Activated CD4-positive, alpha-beta T cell treated with anti-CD3 and anti-CD28 coated beads, Interleukin-2, amount 10 ng/mL, durations not matched to agents 24 days and 14 days (primary cell): ENCODE measurements around the gene MYBPC2. TPM values are rescaled to one million over a fixed set of nuclear protein-coding genes. Genes with fewer than 3 reads are reported as not detected.
"Not testable (repeated sequence)": the region's sequence is repeated elsewhere in the genome, so short reads cannot be mapped to it uniquely, and the experiment has no call there.

Experiments used
- DNase-seq: peaks from one replicate; pipeline ENCODE4 v3.0.0; 2022
- H3K27ac Mint-ChIP-seq: one replicate; pipeline ENCODE4 v1.8.0; 2022; ENCODE audit warnings: mild to moderate bottlenecking, mixed read lengths
- H3K27me3 Mint-ChIP-seq: one replicate; pipeline ENCODE4 v1.8.0; 2022; ENCODE audit warnings: mixed read lengths
- H3K36me3 Mint-ChIP-seq: one replicate; pipeline ENCODE4 v1.8.0; 2022; ENCODE audit warnings: low read depth, mild to moderate bottlenecking, mixed read lengths
- H3K4me1 Mint-ChIP-seq: one replicate; pipeline ENCODE4 v1.8.0; 2021; ENCODE audit warnings: mixed read lengths
- H3K4me3 Mint-ChIP-seq: one replicate; pipeline ENCODE4 v1.8.0; 2022; ENCODE audit warnings: mild to moderate bottlenecking, moderate library complexity, mixed read lengths
- H3K9me3 Mint-ChIP-seq: one replicate; pipeline ENCODE4 v1.8.0; 2021; ENCODE audit warnings: mixed read lengths
- intact Hi-C: fragments of 100-400 bp; cut with micrococcal nuclease; formaldehyde crosslinking; loops from one replicate; pipeline ENCODE4 v1.15.1; 2023
- total RNA-seq: library from RNA; stranded (reverse); gene quantifications from 2 replicates; pipeline ENCODE4 v1.2.3, GENCODE V29; 2022

MYBPC2 gene
- total RNA-seq, 1 donor from 2014 or later, result 0.26 TPM

- intact Hi-C loops, result no loop called here
- peak; percentile 82 for DNase-seq
- H3K27ac Mint-ChIP-seq, result no peak overlapping the region
- H3K27me3 Mint-ChIP-seq, result peaks cover 5% of the 10 kb centered on the region
- H3K4me1 Mint-ChIP-seq, result peaks cover 10% of the 10 kb centered on the region
- peak overlapping the region; percentile 41 for H3K4me3 Mint-ChIP-seq
- no peaks in the 10 kb centered on the region for H3K9me3 Mint-ChIP-seq
- H3K36me3 Mint-ChIP-seq, result no peaks in the 10 kb centered on the region
These were observed 4.7 kb upstream of the MYBPC2 start for GRCh38 chr19:50427997-50428425.

DNA sequence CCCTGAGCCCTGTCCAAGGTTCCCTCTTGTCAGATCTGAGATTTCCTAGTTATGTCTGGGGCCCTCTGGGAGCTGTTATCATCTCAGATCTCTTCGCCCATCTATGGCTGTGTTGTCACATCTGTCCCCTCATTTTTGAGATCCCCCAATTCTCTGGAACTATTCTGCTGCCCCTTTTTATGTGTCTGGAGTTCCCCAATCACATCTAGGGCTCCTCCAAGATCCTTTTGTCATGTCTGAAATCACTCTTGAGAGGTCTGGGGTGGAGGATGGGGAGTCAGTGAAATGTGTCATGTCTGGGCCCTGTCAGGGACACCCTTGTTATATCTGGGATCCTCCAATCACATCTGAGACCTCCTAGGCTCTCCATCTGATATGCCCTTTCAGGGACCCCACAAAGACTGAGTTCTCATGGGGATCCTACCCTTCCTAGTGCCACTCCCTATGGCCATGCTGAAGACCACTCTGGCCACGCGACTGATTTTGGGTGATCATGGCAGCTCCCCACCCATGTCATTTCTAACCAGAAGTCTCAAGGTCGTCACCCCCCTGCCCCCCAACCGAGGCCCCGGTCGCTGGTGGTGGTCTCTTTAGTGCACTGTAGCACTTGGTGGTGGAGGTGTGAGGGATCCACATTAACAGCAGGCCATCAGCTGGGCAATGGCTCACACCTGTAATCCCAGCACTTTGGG lies 3.8 kb upstream of the MYBPC2 start:
- no peak overlapping the region for H3K27ac Mint-ChIP-seq
- no peak for DNase-seq
- intact Hi-C loops, result no loop called here
- H3K36me3 Mint-ChIP-seq, result no peaks in the 10 kb centered on the region
- H3K27me3 Mint-ChIP-seq, result peaks cover 9% of the 10 kb centered on the region
- no peaks in the 10 kb centered on the region for H3K9me3 Mint-ChIP-seq
- H3K4me1 Mint-ChIP-seq, result peaks cover 10% of the 10 kb centered on the region
- peak overlapping the region; percentile 47 for H3K4me3 Mint-ChIP-seq

DNA sequence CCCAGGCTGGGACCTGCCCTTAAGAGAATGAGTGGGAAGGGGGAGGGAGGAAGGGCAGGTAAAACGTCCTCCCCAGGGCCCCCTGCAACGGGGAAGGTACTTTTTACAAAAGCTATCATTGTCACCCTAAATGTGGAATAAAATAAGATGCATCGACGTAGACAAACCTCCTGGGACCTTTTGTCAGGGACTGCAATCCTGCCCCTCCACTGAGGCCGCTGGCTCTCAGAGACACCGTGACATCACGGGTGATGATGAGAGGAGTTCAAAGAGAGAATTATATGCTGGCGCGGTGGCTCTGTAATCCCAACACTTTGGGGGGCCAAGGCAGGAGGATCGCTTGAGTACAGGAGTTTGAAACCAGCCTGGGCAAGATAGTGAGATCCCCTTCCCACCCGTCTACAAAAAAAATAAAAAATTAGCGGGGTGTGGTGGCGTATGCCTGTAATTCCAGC lies 1.8 kb upstream of the MYBPC2 start:
- H3K27ac Mint-ChIP-seq, result peak overlapping the region; percentile 42
- H3K27me3 Mint-ChIP-seq, result peaks cover 12% of the 10 kb centered on the region
- DNase-seq, result no peak
- no peaks in the 10 kb centered on the region for H3K9me3 Mint-ChIP-seq
- H3K4me3 Mint-ChIP-seq, result peak overlapping the region; percentile 83
- intact Hi-C loops, result loop anchor here (2.0 to 10.0 kb wide), 3 partner anchors 16 to 84 kb away; partner anchors contain the start of genes ASPDH and JOSD2
- peaks cover 10% of the 10 kb centered on the region for H3K4me1 Mint-ChIP-seq
- H3K36me3 Mint-ChIP-seq, result no peaks in the 10 kb centered on the region

DNA sequence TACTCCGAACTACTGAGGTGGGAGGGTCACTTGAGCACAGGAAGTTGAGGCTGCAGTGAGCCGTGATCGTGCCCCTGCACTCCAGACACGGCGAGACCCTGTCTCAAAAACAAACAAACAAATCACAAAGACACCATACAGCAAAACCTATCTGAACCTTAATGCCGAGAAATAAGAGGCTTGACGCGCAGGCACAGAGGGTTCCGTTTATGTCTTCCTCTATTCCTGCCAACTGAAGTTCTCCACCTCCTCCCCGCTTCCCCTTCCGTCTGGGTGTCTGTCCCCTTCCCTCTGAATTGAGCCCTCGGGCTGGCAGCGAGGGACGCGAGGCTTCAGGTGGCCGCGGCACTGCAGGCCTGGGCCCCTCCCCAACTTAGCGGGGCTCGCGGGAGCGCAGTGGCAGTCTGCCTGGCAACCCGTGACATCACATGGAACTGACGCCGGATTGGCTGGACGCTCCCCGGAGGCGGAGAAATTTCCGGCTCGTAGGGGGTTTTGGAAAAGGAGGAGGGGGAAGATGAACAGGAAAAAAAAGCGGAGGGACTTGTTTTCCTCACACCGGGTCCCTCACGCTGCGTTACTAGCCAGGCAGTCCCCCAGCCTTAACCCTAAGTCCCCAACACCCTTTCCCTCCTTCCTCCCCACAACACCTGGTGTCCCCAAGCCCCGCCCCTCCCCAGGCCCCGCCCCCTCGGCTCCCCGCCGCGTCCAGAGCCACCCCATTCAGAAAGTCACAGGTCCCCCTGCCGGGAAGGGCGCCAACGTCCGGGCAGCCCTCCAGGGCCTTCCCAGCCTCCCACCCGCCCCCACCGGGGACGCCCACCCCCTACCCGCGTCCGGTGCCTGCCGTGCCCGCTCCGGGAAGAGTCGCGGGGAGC lies 1.1 kb upstream of the MYBPC2 start:
- intact Hi-C loops, result loop anchor here (2.0 to 10.0 kb wide), 3 partner anchors 17 to 83 kb away; partner anchors contain the start of genes ASPDH and JOSD2
- Mint-ChIP-seq H3K9me3 (no peaks in the 10 kb centered on the region), H3K36me3 (no peaks in the 10 kb centered on the region), H3K27ac (peak overlapping the region; percentile 90), H3K4me1 (peaks cover 10% of the 10 kb centered on the region), H3K27me3 (peaks cover 15% of the 10 kb centered on the region), H3K4me3 (peak overlapping the region; percentile 83)
- DNase-seq, result peak; percentile 98

DNA sequence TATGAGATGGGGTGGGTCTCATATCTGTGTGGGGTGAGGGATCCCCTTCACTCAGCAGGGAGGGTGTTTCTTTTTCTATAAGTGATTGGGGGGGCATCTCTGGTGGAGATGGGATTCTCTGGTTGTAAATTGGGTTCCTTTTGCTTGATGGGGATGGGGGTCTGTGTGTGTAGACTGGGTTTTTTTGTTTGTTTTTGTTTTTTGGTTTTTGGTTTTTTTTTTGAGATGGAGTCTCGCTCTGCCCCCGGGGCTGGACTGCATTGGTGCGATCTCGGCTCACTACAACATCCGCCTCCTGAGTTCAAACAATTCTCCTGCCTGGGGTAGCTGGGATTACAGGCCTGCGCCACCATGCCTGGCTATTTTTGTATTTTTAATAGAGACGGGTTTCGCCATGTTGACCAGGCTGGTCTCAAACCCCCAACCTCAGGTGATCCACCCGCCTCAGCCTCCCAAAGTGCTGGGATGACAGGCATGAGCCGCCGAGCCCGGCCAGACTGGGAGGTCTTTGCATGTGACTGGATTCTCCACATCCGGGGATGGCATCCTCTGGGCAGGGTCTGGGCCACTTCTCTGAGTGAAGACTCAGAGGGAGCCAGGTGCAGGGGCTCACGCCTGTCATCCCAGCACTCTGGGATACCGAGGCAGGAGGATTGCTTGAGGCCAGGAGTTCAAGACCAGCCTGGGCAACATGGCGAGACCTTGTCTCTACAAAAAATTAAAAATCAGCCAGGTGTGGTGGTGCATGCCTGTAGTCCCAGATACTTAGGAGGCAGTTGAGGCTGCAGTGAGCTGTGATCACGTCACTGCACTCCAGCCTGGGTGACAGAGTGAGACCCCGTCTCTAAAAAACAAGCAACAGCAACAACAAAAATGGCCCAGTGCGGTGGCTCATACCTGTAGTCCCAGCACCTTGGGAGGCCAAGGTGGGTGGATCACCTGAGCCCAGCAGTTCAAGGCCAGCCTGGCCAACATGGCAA lies 799 bp downstream of the MYBPC2 start:
- no peak for DNase-seq
- Mint-ChIP-seq H3K4me1 (peaks cover 10% of the 10 kb centered on the region), H3K27me3 (peaks cover 15% of the 10 kb centered on the region), H3K27ac (peak overlapping the region; percentile 68), H3K9me3 (no peaks in the 10 kb centered on the region), H3K36me3 (no peaks in the 10 kb centered on the region), H3K4me3 (peak overlapping the region; percentile 58)
- intact Hi-C loops, result loop anchor here (5.0 to 10.0 kb wide), 2 partner anchors 76 to 81 kb away; partner anchors contain the start of genes ASPDH and JOSD2

DNA sequence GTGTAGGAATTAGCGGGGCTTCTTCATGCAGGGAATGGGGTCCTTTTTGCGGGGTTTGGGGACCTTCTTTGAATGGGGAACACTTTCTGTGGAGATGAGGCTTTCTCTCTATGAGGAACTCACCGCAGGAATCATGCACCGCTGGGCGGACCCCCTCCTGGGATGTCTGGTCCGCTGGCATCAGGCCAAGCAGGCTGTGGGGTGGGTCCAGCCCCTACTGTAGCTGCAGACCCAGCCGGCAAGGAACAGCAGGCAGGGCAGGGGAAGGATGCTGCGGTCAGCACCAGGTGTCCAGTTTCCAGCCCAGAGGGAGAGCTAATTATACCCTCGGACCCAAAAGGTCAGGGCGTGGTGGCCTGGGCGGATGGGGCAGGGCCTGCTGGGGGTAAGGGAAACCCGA lies 1.8 kb downstream of the MYBPC2 start:
- intact Hi-C loops, result loop anchor here (5.0 to 10.0 kb wide), 2 partner anchors 77 to 80 kb away; partner anchors contain the start of genes ASPDH and JOSD2
- no peaks in the 10 kb centered on the region for H3K9me3 Mint-ChIP-seq
- H3K27me3 Mint-ChIP-seq, result peaks cover 15% of the 10 kb centered on the region
- no peaks in the 10 kb centered on the region for H3K36me3 Mint-ChIP-seq
- H3K4me3 Mint-ChIP-seq, result no peak overlapping the region
- H3K4me1 Mint-ChIP-seq, result peaks cover 10% of the 10 kb centered on the region
- DNase-seq, result no peak
- H3K27ac Mint-ChIP-seq, result no peak overlapping the region

GRCh38 chr19:50435221-50435620 lies 2.5 kb downstream of the MYBPC2 start:
- Mint-ChIP-seq H3K27ac (no peak overlapping the region), H3K4me3 (no peak overlapping the region), H3K4me1 (peaks cover 10% of the 10 kb centered on the region), H3K9me3 (no peaks in the 10 kb centered on the region), H3K36me3 (no peaks in the 10 kb centered on the region), H3K27me3 (peaks cover 16% of the 10 kb centered on the region)
- DNase-seq, result no peak
- intact Hi-C loops, result loop anchor here (10.0 kb wide), 1 partner anchor 80 kb away; the partner anchor contains the start of genes ASPDH and JOSD2

GRCh38 chr19:50435627-50436026 lies 2.9 kb downstream of the MYBPC2 start:
- no peak overlapping the region for H3K4me3 Mint-ChIP-seq
- intact Hi-C loops, result loop anchor here (10.0 kb wide), 1 partner anchor 79 kb away; the partner anchor contains the start of genes ASPDH and JOSD2
- H3K27ac Mint-ChIP-seq, result no peak overlapping the region
- no peaks in the 10 kb centered on the region for H3K36me3 Mint-ChIP-seq
- DNase-seq, result no peak
- H3K4me1 Mint-ChIP-seq, result peaks cover 9% of the 10 kb centered on the region
- peaks cover 16% of the 10 kb centered on the region for H3K27me3 Mint-ChIP-seq
- H3K9me3 Mint-ChIP-seq, result no peaks in the 10 kb centered on the region

GRCh38 chr19:50437862-50438449 lies 5.3 kb downstream of the MYBPC2 start:
- no peaks in the 10 kb centered on the region for H3K9me3 Mint-ChIP-seq
- H3K4me1 Mint-ChIP-seq, result peaks cover under 1% of the 10 kb centered on the region
- DNase-seq, result no peak
- no peaks in the 10 kb centered on the region for H3K36me3 Mint-ChIP-seq
- peaks cover 14% of the 10 kb centered on the region for H3K27me3 Mint-ChIP-seq
- intact Hi-C loops, result loop anchor here (10.0 kb wide), 1 partner anchor 77 kb away; the partner anchor contains the start of genes ASPDH and JOSD2
- H3K27ac Mint-ChIP-seq, result no peak overlapping the region
- H3K4me3 Mint-ChIP-seq, result no peak overlapping the region

- intact Hi-C loops, result loop anchor here (10.0 kb wide), 1 partner anchor 76 kb away; the partner anchor contains the start of genes ASPDH and JOSD2
- not testable (repeated sequence) for DNase-seq, H3K27me3 Mint-ChIP-seq, H3K4me3 Mint-ChIP-seq, H3K36me3 Mint-ChIP-seq, H3K4me1 Mint-ChIP-seq, H3K9me3 Mint-ChIP-seq, H3K27ac Mint-ChIP-seq
These were observed 6.4 kb downstream of the MYBPC2 start for GRCh38 chr19:50439130-50439529.

DNA sequence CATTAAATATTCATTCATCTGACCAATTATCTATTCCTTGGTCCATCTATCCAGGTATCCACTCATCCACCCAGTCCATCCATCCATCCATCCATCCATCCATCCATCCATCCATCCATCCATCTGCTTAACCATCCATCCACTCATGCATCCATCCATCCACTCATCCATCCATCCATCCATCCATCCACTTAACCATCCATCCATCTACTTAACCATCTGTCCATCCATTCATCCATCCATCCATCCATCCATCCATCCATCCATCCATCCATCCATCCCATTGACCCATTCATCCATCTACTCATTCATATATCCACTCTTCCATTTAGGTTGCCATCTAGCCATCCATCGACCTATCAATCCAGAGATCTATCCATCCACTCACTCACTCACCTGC lies 11.4 kb downstream of the MYBPC2 start:
- peaks cover 4% of the 10 kb centered on the region for H3K27me3 Mint-ChIP-seq
- no peaks in the 10 kb centered on the region for H3K36me3 Mint-ChIP-seq
- no peak overlapping the region for H3K4me3 Mint-ChIP-seq
- DNase-seq, result no peak
- intact Hi-C loops, result no loop called here
- no peak overlapping the region for H3K27ac Mint-ChIP-seq
- peaks cover 4% of the 10 kb centered on the region for H3K9me3 Mint-ChIP-seq
- no peaks in the 10 kb centered on the region for H3K4me1 Mint-ChIP-seq

- intact Hi-C loops, result no loop called here
- Mint-ChIP-seq H3K4me3 (no peak overlapping the region), H3K27ac (no peak overlapping the region), H3K36me3 (no peaks in the 10 kb centered on the region), H3K9me3 (peaks cover 4% of the 10 kb centered on the region), H3K4me1 (no peaks in the 10 kb centered on the region), H3K27me3 (peaks cover 4% of the 10 kb centered on the region)
- DNase-seq, result no peak
These were observed 14.4 kb downstream of the MYBPC2 start for GRCh38 chr19:50447053-50447452.
